ENCODE data around the gene TMEM87B.
A peak's percentile ranks its signal among the peaks of the same experiment; 100 is the strongest.
"Not testable (repeated sequence)": the region's sequence is repeated elsewhere in the genome, so short reads cannot be mapped to it uniquely, and the experiment has no call there.

The TMEM87B gene

GRCh38 chr2:112134120-112134519, 79.1 kb downstream of the TMEM87B start:
- no peak for DNase-seq (ENCODE audit: low spot score)
- no peak for TF ChIP-seq CTCF (IDR thresholded peaks at IDR 0.05; ENCODE audit: borderline replicate concordance, control extremely low read depth, extremely low read depth, insufficient read depth, missing control alignments)
- in situ Hi-C loops (cut with MboI; ENCODE audit: low sequenced_read_pairs, unreplicated experiment): no loop called here

DNA sequence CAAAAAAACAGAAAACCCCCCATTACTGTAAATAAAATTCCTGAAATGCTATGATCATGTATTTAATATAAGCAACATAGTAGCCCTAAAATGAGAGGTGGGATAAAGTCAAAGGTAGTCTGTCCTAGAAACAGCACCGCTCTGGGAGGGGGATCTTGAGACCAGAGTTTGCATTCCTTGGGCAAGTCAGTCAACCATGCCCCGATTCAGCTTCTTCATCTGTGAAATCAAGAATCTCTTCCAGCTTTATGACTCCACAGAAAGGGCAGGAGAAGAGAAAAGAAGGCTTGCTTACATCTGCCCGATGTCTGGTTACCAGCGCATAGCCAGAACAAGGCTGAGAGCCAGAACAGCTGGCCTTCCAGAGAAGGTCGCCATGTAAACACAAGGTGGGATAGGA, 81.0 kb downstream of the TMEM87B start:
- in situ Hi-C loops (cut with MboI; ENCODE audit: low sequenced_read_pairs, unreplicated experiment): no loop called here
- no peak for TF ChIP-seq CTCF (IDR thresholded peaks at IDR 0.05; ENCODE audit: borderline replicate concordance, control extremely low read depth, extremely low read depth, insufficient read depth, missing control alignments)
- no peak for DNase-seq (ENCODE audit: low spot score)

GRCh38 chr2:112137516-112138158, 82.6 kb downstream of the TMEM87B start:
- in situ Hi-C loops (cut with MboI; ENCODE audit: low sequenced_read_pairs, unreplicated experiment): no loop called here
- DNase-seq (ENCODE audit: low spot score): peak; percentile 38
- no peak for TF ChIP-seq CTCF (IDR thresholded peaks at IDR 0.05; ENCODE audit: borderline replicate concordance, control extremely low read depth, extremely low read depth, insufficient read depth, missing control alignments)

- in situ Hi-C loops (cut with MboI; ENCODE audit: low sequenced_read_pairs, unreplicated experiment): no loop called here
- peak; percentile 38 for DNase-seq (ENCODE audit: low spot score)
- no peak for TF ChIP-seq CTCF (IDR thresholded peaks at IDR 0.05; ENCODE audit: borderline replicate concordance, control extremely low read depth, extremely low read depth, insufficient read depth, missing control alignments)
These were observed 83.3 kb downstream of the TMEM87B start, which contains the start of gene FBLN7 for GRCh38 chr2:112138159-112139032. TSS of gene FBLN7 (plus strand) at chr2:112138385. CDS start at chr2:112138656, 271 bp downstream.

DNA sequence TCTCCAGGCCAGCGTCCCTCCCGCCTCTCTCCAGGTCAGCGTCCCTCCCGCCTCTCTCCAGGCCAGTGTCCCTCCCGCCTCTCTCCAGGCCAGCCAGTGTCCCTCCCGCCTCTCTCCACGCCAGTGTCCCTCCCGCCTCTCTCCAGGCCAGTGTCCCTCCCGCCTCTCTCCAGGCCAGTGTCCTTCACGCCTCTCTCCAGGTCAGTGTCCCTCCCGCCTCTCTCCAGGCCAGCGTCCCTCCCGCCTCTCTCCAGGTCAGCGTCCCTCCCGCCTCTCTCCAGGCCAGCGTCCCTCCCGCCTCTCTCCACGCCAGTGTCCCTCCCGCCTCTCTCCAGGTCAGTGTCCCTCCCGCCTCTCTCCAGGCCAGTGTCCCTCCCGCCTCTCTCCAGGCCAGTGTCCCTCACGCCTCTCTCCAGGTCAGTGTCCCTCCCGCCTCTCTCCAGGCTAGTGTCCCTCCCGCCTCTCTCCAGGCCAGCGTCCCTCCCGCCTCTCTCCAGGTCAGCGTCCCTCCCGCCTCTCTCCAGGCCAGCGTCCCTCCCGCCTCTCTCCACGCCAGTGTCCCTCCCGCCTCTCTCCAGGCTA, 84.1 kb downstream of the TMEM87B start:
- in situ Hi-C loops (cut with MboI; ENCODE audit: low sequenced_read_pairs, unreplicated experiment); DNase-seq (ENCODE audit: low spot score): not testable (repeated sequence)

DNA sequence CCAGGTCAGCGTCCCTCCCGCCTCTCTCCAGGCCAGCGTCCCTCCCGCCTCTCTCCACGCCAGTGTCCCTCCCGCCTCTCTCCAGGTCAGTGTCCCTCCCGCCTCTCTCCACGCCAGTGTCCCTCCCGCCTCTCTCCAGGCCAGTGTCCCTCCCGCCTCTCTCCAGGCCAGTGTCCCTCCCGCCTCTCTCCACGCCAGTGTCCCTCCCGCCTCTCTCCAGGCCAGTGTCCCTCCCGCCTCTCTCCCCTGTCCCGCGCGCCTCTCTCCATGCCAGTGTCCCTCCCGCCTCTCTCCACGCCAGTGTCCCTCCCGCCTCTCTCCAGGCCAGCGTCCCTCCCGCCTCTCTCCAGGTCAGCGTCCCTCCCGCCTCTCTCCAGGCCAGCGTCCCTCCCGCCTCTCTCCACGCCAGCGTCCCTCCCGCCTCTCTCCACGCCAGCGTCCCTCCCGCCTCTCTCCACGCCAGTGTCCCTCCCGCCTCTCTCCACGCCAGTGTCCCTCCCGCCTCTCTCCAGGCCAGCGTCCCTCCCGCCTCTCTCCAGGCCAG, 84.7 kb downstream of the TMEM87B start:
- DNase-seq (ENCODE audit: low spot score); in situ Hi-C loops (cut with MboI; ENCODE audit: low sequenced_read_pairs, unreplicated experiment): not testable (repeated sequence)

DNA sequence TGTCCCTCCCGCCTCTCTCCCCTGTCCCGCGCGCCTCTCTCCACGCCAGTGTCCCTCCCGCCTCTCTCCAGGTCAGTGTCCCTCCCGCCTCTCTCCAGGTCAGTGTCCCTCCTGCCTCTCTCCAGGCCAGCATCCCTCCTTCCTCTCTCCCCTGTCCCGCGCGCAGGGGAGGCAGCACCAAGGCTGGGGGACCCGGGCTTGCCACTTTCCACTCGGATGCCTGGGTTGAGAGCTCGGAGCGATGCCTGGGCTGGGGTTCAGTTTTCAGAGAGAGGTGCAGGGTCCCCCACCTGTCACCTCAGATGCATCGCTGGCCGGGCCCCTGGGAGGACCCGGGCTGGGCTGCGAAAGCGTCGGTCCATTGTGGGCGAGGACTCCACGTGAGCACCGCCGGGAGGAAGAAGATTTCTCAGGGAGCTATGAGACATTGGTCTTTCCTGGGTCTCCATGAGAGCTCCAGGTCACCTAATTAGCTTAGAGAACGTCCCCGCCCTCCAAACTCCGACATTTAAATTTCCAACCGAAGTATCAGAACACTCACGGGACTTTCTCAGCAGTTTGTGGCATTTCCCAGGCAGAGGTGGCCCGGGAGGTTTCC, 85.2 kb downstream of the TMEM87B start:
- peak; percentile 29 for DNase-seq (ENCODE audit: low spot score)
- no peak for TF ChIP-seq CTCF (IDR thresholded peaks at IDR 0.05; ENCODE audit: borderline replicate concordance, control extremely low read depth, extremely low read depth, insufficient read depth, missing control alignments)
- in situ Hi-C loops (cut with MboI; ENCODE audit: low sequenced_read_pairs, unreplicated experiment): no loop called here

Data from GM13976 (cell line).